HepG2 (cell line): ENCODE measurements around the gene UNC5A. TPM values are rescaled to one million over a fixed set of nuclear protein-coding genes. Genes with fewer than 3 reads are reported as not detected.

Source experiments
- ATAC-seq: fragments of 200-7000 bp; cut with Tn5 transposase; 3 replicates; pipeline ENCODE4 v1.9.1; 2020; ENCODE audit warnings: mild to moderate bottlenecking, moderate library complexity
- BruUV-seq: library from RNA; stranded (reverse); fragments of 400-500 nt; replicated peaks from 2 replicates; lab custom pipeline; 2021; lab: Mats Ljungman, UMichigan
- CTCF ChIA-PET: fragments of 300-600 bp; formaldehyde crosslinking; extraction: SDS; loops from one replicate; lab custom pipeline; 2021; ENCODE audit warnings: low total read pairs, inconsistent platforms, low intra/inter-chr PET ratio; lab: Yijun Ruan, JAX
- POLR2A ChIA-PET: fragments of 350-600 bp; sonication (Branson Sonifier 250); formaldehyde crosslinking; loops from one replicate; lab custom pipeline; 2020; ENCODE audit warnings: antibody characterized with exemption, inconsistent platforms; lab: Yijun Ruan, JAX
- DNase-seq: peaks from one replicate; pipeline ENCODE4 v3.0.0-alpha.2; 2015; ENCODE audit warnings: low spot score
- FAIRE-seq: peaks from 3 replicates; lab custom pipeline; 2011; peaks lifted over from hg19 to GRCh38; lab: Jason Lieb, UNC
- H2AFZ ChIP-seq: one replicate; pipeline ENCODE4 v1.6.1; 2011; ENCODE audit warnings: low read length, inconsistent platforms
- H3K27ac ChIP-seq: fragments of 300-600 bp; 3 replicates; pipeline ENCODE4 v1.8.0; 2011; ENCODE audit warnings: mixed run types, mild to moderate bottlenecking, mixed read lengths, low read length, inconsistent platforms; ENCODE audit not compliant: insufficient read depth; ENCODE audit errors: extremely low read length
- H3K27me3 ChIP-seq, 2 experiments: fragments of 200-600 bp in 1 of 2; 2 replicates in 1 of 2; 3 replicates in 1 of 2; pipeline versions ENCODE4 v1.6.0 to v1.8.0; 2011; ENCODE audit warnings: low read length in 2 of 2, mild to moderate bottlenecking in 2 of 2, moderate library complexity in 2 of 2, inconsistent platforms in 1 of 2; ENCODE audit not compliant: insufficient read depth in 2 of 2, control insufficient read depth in 1 of 2
- H3K36me3 ChIP-seq, 2 experiments: fragments of 200-600 bp in 1 of 2; replicated peaks in 1 of 2; 2 replicates in 1 of 2; 3 replicates in 1 of 2; pipeline versions ENCODE4 v1.5.1 to v1.8.0; 2011; ENCODE audit warnings: low read length in 2 of 2, inconsistent platforms in 1 of 2; ENCODE audit not compliant: insufficient read depth in 2 of 2, control insufficient read depth in 1 of 2
- H3K4me1 ChIP-seq: 2 replicates; pipeline ENCODE4 v1.5.1; 2012; ENCODE audit warnings: low read length, inconsistent platforms; ENCODE audit not compliant: insufficient read depth
- H3K4me2 ChIP-seq: 2 replicates; pipeline ENCODE4 v1.6.0; 2011; ENCODE audit warnings: low read depth, low read length, inconsistent platforms
- H3K4me3 ChIP-seq, 3 experiments: fragments of 200-600 bp in 1 of 3; sonication (generic), shearing (Covaris generic) in 1 of 3; replicated peaks in 1 of 3; 2 replicates each; pipeline ENCODE4 v1.5.1; 2011 to 2016; ENCODE audit warnings: low read length in 3 of 3, inconsistent platforms in 2 of 3, low read depth in 2 of 3, mild to moderate bottlenecking in 2 of 3, control low read depth in 1 of 3, mixed read lengths in 1 of 3; ENCODE audit not compliant: insufficient read depth in 1 of 3
- H3K79me2 ChIP-seq: one replicate; pipeline ENCODE4 v1.6.1; 2011; ENCODE audit warnings: low read length, inconsistent platforms; ENCODE audit not compliant: insufficient read depth
- H3K9ac ChIP-seq: 2 replicates; pipeline ENCODE4 v1.6.0; 2011; ENCODE audit warnings: mild to moderate bottlenecking, low read depth, low read length, inconsistent platforms; ENCODE audit not compliant: insufficient read depth
- H3K9me3 ChIP-seq: 2 replicates; pipeline ENCODE4 v1.5.1; 2012; ENCODE audit warnings: mild to moderate bottlenecking, low read length
- H4K20me1 ChIP-seq: 2 replicates; pipeline ENCODE4 v1.6.0; 2011; ENCODE audit warnings: inconsistent platforms, mild to moderate bottlenecking, low read length, moderate library complexity; ENCODE audit not compliant: insufficient read depth
- ARHGAP35 ChIP-seq: sonication (generic); formaldehyde crosslinking; IDR thresholded peaks from 2 replicates; pipeline ENCODE4 v1.9.0; 2022; ENCODE audit warnings: mild to moderate bottlenecking, inconsistent platforms, moderate library complexity, missing genetic modification reagents, borderline replicate concordance
- GATA4 ChIP-seq: sonication (generic); IDR thresholded peaks from 2 replicates; pipeline ENCODE4 v1.6.1; 2016; ENCODE audit warnings: antibody characterized with exemption, low read depth, borderline replicate concordance
- KDM2A ChIP-seq: sonication (generic); formaldehyde crosslinking; IDR thresholded peaks from 2 replicates; pipeline ENCODE4 v1.4.0; 2020; ENCODE audit warnings: low read depth, missing genetic modification reagents, borderline replicate concordance
- MED13 ChIP-seq: sonication (generic); formaldehyde crosslinking; IDR thresholded peaks from 2 replicates; pipeline ENCODE4 v1.5.0; 2020; ENCODE audit warnings: missing genetic modification reagents
- NCOR1 ChIP-seq: fragments of 200-600 bp; sonication (generic); IDR thresholded peaks from 2 replicates; pipeline ENCODE4 v1.7.0; 2017; ENCODE audit warnings: antibody characterized with exemption, low read length, borderline replicate concordance
- TBL1XR1 ChIP-seq: fragments of 150-350 bp; IDR thresholded peaks from 2 replicates; pipeline ENCODE4 v1.6.1; 2014; ENCODE audit warnings: borderline replicate concordance, low read length; ENCODE audit not compliant: partially characterized antibody
- TBP ChIP-seq: sonication (generic); formaldehyde crosslinking; IDR thresholded peaks from 2 replicates; pipeline ENCODE4 v1.5.0; 2020; ENCODE audit warnings: missing genetic modification reagents
- TCF7L2 ChIP-seq: IDR thresholded peaks from 2 replicates; pipeline ENCODE4 v1.6.1; 2011; ENCODE audit warnings: mild to moderate bottlenecking, low read depth, low read length, moderate library complexity
- ZMYM3 ChIP-seq: sonication (generic); formaldehyde crosslinking; IDR thresholded peaks from 2 replicates; pipeline ENCODE4 v1.5.1; 2020; ENCODE audit warnings: mild to moderate bottlenecking, missing genetic modification reagents
- ZSCAN20 ChIP-seq: sonication (generic); formaldehyde crosslinking; IDR thresholded peaks from 2 replicates; pipeline ENCODE4 v1.4.0; 2020; ENCODE audit warnings: missing genetic modification reagents, mild to moderate bottlenecking, borderline replicate concordance
- ZZZ3 ChIP-seq: sonication (generic); formaldehyde crosslinking; IDR thresholded peaks from 2 replicates; pipeline ENCODE4 v1.4.0; 2020; ENCODE audit warnings: missing genetic modification reagents, mild to moderate bottlenecking, borderline replicate concordance
- WGBS: methylation state at CpG from one replicate; pipeline ENCODE4 v1.1.6; 2017; ENCODE audit warnings: low lambda C conversion rate; 5-methylcytosine and 5-hydroxymethylcytosine counted together
- in situ Hi-C: cut with HindIII; loops from 2 replicates; pipeline ENCODE4 v1.10.0; 2017; ENCODE audit warnings: low pct_unique_long_range_greater_than_20kb; ENCODE audit not compliant: extremely low pct_ligation_motif_present
- intact Hi-C: fragments of 100-400 bp; cut with micrococcal nuclease; formaldehyde crosslinking; loops from one replicate; pipeline ENCODE4 v1.10.0; 2022; ENCODE audit not compliant: unreplicated experiment
- polyA plus RNA-seq, 8 experiments: library from polyadenylated mRNA; depleted of rRNA in 3 of 8; stranded (reverse) in 7 of 8; unstranded in 1 of 8; fragments of >200 nt; fragmentation: Illumina TruSeq in 4 of 8; extraction: Trizol in 4 of 8; gene quantifications; 2 replicates each; pipeline versions ENCODE4 v1.2.1 to v1.2.3, GENCODE V29; 2011 to 2016; ENCODE audit warnings: low read depth in 4 of 8, missing spikeins in 1 of 8, mixed read lengths in 1 of 8; ENCODE audit not compliant: insufficient read depth in 1 of 8
- total RNA-seq, 5 experiments: library from RNA; depleted of rRNA; stranded (reverse); fragments of >200 nt; fragmentation: Illumina TruSeq; extraction: Trizol; gene quantifications; 2 replicates each; pipeline ENCODE4 v1.2.3, GENCODE V29; 2016; ENCODE audit warnings: low read depth in 1 of 5
- TF ChIP-seq, protein P1 (sequence below): IDR thresholded peaks from 2 replicates; pipeline ENCODE4 v1.6.1; 2016; ENCODE audit warnings: missing genetic modification reagents, missing compliant biosample characterization
- TF ChIP-seq, protein P2 (sequence below): sonication (generic); formaldehyde crosslinking; IDR thresholded peaks from 2 replicates; pipeline ENCODE4 v1.4.0; 2020; ENCODE audit warnings: mild to moderate bottlenecking, missing genetic modification reagents
- TF ChIP-seq, protein P3 (sequence below): fragments of 450-650 bp; IDR thresholded peaks from 2 replicates; pipeline ENCODE4 v1.6.1; 2017; ENCODE audit warnings: mild to moderate bottlenecking

Gene UNC5A
- total and polyA plus RNA-seq, 2 of the 13 experiments (the other 11 are each of a cell fraction or from before 2014, with no cell fraction given): not detected

DNA sequence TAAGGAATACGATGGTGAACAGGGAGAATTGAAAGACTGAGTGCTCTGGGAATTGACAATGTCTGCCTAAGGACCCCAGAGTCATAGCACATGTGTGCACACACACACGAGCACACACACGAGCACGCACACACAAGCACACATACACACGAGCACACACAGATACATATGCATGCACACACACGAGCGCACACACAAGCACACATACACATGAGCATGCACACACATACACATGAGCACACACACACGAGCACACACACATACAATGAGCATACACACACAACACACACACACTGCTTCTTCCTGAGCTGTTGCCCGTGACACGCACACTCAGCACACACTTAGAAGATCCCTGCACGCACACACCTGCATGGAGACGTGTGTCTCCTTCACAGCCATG lies 10.9 kb upstream of the UNC5A start:
- WGBS: 29% methylated on average over 11 of the region's 12 CpGs
- no peak overlapping the region for H3K4me3 ChIP-seq
- no peak for ATAC-seq
- H3K27ac ChIP-seq: no peak overlapping the region
- BruUV-seq: no TSS peak
- no peak for DNase-seq
- no peaks in the 10 kb centered on the region for H3K36me3 ChIP-seq
- H2AFZ ChIP-seq: no peak overlapping the region
- intact Hi-C loops: no loop called here
- POLR2A ChIA-PET: no interaction called here
- H3K27me3 ChIP-seq: peaks cover 1 to 55% of the 10 kb centered on the region in 2 experiments; a peak in 4 of 5 replicates
- no peaks in the 10 kb centered on the region for H3K9me3 ChIP-seq
- no peak overlapping the region for H3K9ac ChIP-seq
- H3K79me2 ChIP-seq: no peaks in the 10 kb centered on the region
- H3K4me1 ChIP-seq: no peaks in the 10 kb centered on the region
- H4K20me1 ChIP-seq: no peaks in the 10 kb centered on the region
- CTCF ChIA-PET: no interaction called here
- no peak for TF ChIP-seq TBL1XR1
- no peak for TF ChIP-seq NCOR1
- TF ChIP-seq KDM2A (CRISPR knock-in tag): no peak
- TF ChIP-seq, protein P1, sequence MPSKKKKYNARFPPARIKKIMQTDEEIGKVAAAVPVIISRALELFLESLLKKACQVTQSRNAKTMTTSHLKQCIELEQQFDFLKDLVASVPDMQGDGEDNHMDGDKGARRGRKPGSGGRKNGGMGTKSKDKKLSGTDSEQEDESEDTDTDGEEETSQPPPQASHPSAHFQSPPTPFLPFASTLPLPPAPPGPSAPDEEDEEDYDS (CRISPR knock-in tag): no peak
- TF ChIP-seq MED13 (CRISPR knock-in tag): no peak
- no peak for TF ChIP-seq TBP
- TF ChIP-seq ZZZ3 (CRISPR knock-in tag): no peak
- TF ChIP-seq ARHGAP35 (CRISPR knock-in tag): no peak
- TF ChIP-seq ZMYM3 (CRISPR knock-in tag): no peak
- no peak for TF ChIP-seq ZSCAN20 (CRISPR knock-in tag)
- no peak for TF ChIP-seq GATA4
- no peak for TF ChIP-seq TCF7L2
- TF ChIP-seq, protein P2, sequence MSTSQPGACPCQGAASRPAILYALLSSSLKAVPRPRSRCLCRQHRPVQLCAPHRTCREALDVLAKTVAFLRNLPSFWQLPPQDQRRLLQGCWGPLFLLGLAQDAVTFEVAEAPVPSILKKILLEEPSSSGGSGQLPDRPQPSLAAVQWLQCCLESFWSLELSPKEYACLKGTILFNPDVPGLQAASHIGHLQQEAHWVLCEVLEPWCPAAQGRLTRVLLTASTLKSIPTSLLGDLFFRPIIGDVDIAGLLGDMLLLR (CRISPR knock-in tag): no peak
- TF ChIP-seq, protein P3, sequence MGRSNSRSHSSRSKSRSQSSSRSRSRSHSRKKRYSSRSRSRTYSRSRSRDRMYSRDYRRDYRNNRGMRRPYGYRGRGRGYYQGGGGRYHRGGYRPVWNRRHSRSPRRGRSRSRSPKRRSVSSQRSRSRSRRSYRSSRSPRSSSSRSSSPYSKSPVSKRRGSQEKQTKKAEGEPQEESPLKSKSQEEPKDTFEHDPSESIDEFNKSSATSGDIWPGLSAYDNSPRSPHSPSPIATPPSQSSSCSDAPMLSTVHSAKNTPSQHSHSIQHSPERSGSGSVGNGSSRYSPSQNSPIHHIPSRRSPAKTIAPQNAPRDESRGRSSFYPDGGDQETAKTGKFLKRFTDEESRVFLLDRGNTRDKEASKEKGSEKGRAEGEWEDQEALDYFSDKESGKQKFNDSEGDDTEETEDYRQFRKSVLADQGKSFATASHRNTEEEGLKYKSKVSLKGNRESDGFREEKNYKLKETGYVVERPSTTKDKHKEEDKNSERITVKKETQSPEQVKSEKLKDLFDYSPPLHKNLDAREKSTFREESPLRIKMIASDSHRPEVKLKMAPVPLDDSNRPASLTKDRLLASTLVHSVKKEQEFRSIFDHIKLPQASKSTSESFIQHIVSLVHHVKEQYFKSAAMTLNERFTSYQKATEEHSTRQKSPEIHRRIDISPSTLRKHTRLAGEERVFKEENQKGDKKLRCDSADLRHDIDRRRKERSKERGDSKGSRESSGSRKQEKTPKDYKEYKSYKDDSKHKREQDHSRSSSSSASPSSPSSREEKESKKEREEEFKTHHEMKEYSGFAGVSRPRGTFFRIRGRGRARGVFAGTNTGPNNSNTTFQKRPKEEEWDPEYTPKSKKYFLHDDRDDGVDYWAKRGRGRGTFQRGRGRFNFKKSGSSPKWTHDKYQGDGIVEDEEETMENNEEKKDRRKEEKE: no peak
- TF ChIP-seq, all 625 proteins: peak for 0
- FAIRE-seq: no peak
- H3K4me2 ChIP-seq: no peak overlapping the region
- in situ Hi-C loops: no loop called here
